SK-N-SH treated with all-trans-retinoic acid at 6 μM for 48 hours (cell line): ENCODE data around the gene PLPP1.

Source experiments
- ATAC-seq: fragments of 200-7000 bp; cut with Tn5 transposase; 3 replicates; pipeline ENCODE4 v1.9.1; 2020; ENCODE audit warnings: mild to moderate bottlenecking, moderate library complexity
- ARNTL ChIP-seq: fragments of 450-650 bp; formaldehyde crosslinking; IDR thresholded peaks from 2 replicates; pipeline ENCODE4 v1.5.0; 2020; ENCODE audit warnings: low read depth, mild to moderate bottlenecking, moderate library complexity, borderline replicate concordance
- BACH2 ChIP-seq: fragments of 250-450 bp; sonication (Bioruptor Pico); IDR thresholded peaks from 2 replicates; pipeline ENCODE4 v1.9.0; 2021; ENCODE audit warnings: mild to moderate bottlenecking, borderline replicate concordance
- CREB5 ChIP-seq: fragments of 250-450 bp; sonication (Bioruptor Pico); IDR thresholded peaks from 2 replicates; pipeline ENCODE4 v1.5.1; 2020; ENCODE audit warnings: low read depth, mild to moderate bottlenecking, moderate library complexity
- CSDC2 ChIP-seq: fragments of 250-450 bp; sonication (Bioruptor Pico); IDR thresholded peaks from 2 replicates; pipeline ENCODE4 v1.5.0; 2020; ENCODE audit warnings: mild to moderate bottlenecking, moderate library complexity
- GLIS3 ChIP-seq: fragments of 250-450 bp; sonication (Bioruptor Pico); IDR thresholded peaks from 2 replicates; pipeline ENCODE4 v1.5.0; 2020; ENCODE audit warnings: mild to moderate bottlenecking, moderate library complexity
- OSR1 ChIP-seq: fragments of 250-450 bp; sonication (Bioruptor Pico); IDR thresholded peaks from 2 replicates; pipeline ENCODE4 v1.8.0; 2022; ENCODE audit warnings: moderate library complexity, mild to moderate bottlenecking, inconsistent platforms
- PATZ1 ChIP-seq: fragments of 250-450 bp; sonication (Bioruptor Pico); IDR thresholded peaks from 2 replicates; pipeline ENCODE4 v1.8.0; 2020; ENCODE audit warnings: mild to moderate bottlenecking, moderate library complexity, borderline replicate concordance
- POU6F1 ChIP-seq: fragments of 250-450 bp; sonication (Bioruptor Pico); IDR thresholded peaks from 2 replicates; pipeline ENCODE4 v1.8.0; 2021; ENCODE audit warnings: low read depth, mild to moderate bottlenecking, moderate library complexity, borderline replicate concordance
- PPARA ChIP-seq: fragments of 250-450 bp; sonication (Bioruptor Pico); IDR thresholded peaks from 2 replicates; pipeline ENCODE4 v1.5.0; 2020; ENCODE audit warnings: mild to moderate bottlenecking, borderline replicate concordance
- RARB ChIP-seq: fragments of 250-450 bp; sonication (Bioruptor Pico); IDR thresholded peaks from 2 replicates; pipeline ENCODE4 v1.8.0; 2021; ENCODE audit warnings: mild to moderate bottlenecking, moderate library complexity
- SNAI2 ChIP-seq: fragments of 250-450 bp; sonication (Bioruptor Pico); IDR thresholded peaks from 2 replicates; pipeline ENCODE4 v1.5.0; 2020; ENCODE audit warnings: mild to moderate bottlenecking, moderate library complexity
- TCF4 ChIP-seq: fragments of 250-450 bp; sonication (Bioruptor Pico); IDR thresholded peaks from 2 replicates; pipeline ENCODE4 v1.8.0; 2021; ENCODE audit warnings: mild to moderate bottlenecking, moderate library complexity, borderline replicate concordance
- TOX ChIP-seq: fragments of 250-450 bp; sonication (Bioruptor Pico); IDR thresholded peaks from 2 replicates; pipeline ENCODE4 v1.8.0; 2021; ENCODE audit warnings: mild to moderate bottlenecking, moderate library complexity, borderline replicate concordance
- ZC3H10 ChIP-seq: fragments of 250-450 bp; sonication (Bioruptor Pico); IDR thresholded peaks from 2 replicates; pipeline ENCODE4 v1.5.1; 2021; ENCODE audit warnings: mild to moderate bottlenecking, moderate library complexity
- ZFP3 ChIP-seq: fragments of 250-450 bp; sonication (Bioruptor Pico); IDR thresholded peaks from 2 replicates; pipeline ENCODE4 v1.5.0; 2020; ENCODE audit warnings: mild to moderate bottlenecking, moderate library complexity
- ZFP30 ChIP-seq: fragments of 450-650 bp; formaldehyde crosslinking; IDR thresholded peaks from 2 replicates; pipeline ENCODE4 v1.5.0; 2022; ENCODE audit warnings: mild to moderate bottlenecking, moderate library complexity
- ZNF565 ChIP-seq: fragments of 450-650 bp; formaldehyde crosslinking; conservative IDR thresholded peaks from 2 replicates; pipeline ENCODE4 v1.5.0; 2020; ENCODE audit warnings: low read depth, mild to moderate bottlenecking, moderate library complexity
- ZNF70 ChIP-seq: fragments of 450-650 bp; formaldehyde crosslinking; IDR thresholded peaks from 2 replicates; pipeline ENCODE4 v1.5.0; 2020; ENCODE audit warnings: mild to moderate bottlenecking, moderate library complexity
- ZNF8 ChIP-seq: fragments of 450-650 bp; formaldehyde crosslinking; IDR thresholded peaks from 2 replicates; pipeline ENCODE4 v1.5.0; 2020; ENCODE audit warnings: mild to moderate bottlenecking, moderate library complexity
- TF ChIP-seq, protein P1 (sequence below): fragments of 250-450 bp; sonication (Bioruptor Pico); IDR thresholded peaks from 2 replicates; pipeline ENCODE4 v1.5.0; 2020; ENCODE audit warnings: mild to moderate bottlenecking, moderate library complexity
- TF ChIP-seq, protein P2 (sequence below): fragments of 250-450 bp; sonication (Bioruptor Pico); IDR thresholded peaks from 2 replicates; pipeline ENCODE4 v1.5.1; 2021; ENCODE audit warnings: mild to moderate bottlenecking, moderate library complexity

Gene PLPP1

DNA sequence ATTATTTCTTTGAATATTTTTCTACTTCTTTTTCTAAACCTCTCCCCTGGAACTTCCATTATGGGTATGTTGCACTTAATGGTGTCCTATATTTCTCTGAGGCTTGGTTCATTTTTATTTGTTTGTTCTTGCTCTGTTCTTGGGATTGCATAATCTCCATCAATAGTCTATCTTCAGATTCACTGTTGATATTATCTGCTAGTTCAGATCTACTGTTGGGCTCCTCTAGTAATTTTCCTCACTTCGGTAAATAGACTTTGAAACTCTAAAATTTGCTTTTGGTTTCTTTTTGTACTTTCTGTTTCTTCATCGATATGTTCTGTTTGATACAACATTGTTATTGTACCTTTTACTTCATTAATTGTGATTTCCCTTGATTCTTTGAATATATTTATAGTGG lies 150.7 kb downstream of the PLPP1 start:
- TF ChIP-seq OSR1 (CRISPR knock-in tag) (no peak), PATZ1 (CRISPR knock-in tag) (no peak), ARNTL (no peak), ZC3H10 (no peak), ZNF565 (CRISPR knock-in tag) (no peak)
- no peak for ATAC-seq

GRCh38 chr5:55383254-55383653 lies 151.5 kb downstream of the PLPP1 start:
- no peak for TF ChIP-seq ZC3H10
- TF ChIP-seq CREB5 (CRISPR knock-in tag), result no peak
- TF ChIP-seq RARB (CRISPR knock-in tag), result no peak
- TF ChIP-seq TOX, result no peak
- no peak for TF ChIP-seq TCF4 (CRISPR knock-in tag)
- no peak for TF ChIP-seq ZNF8 (CRISPR knock-in tag)
- no peak for TF ChIP-seq BACH2 (CRISPR knock-in tag)
- no peak for TF ChIP-seq ZNF565 (CRISPR knock-in tag)
- no peak for TF ChIP-seq SNAI2
- TF ChIP-seq GLIS3 (CRISPR knock-in tag), result no peak
- no peak for TF ChIP-seq ARNTL
- TF ChIP-seq ZFP3 (CRISPR knock-in tag), result no peak
- TF ChIP-seq CSDC2 (CRISPR knock-in tag), result no peak
- no peak for TF ChIP-seq ZFP30
- TF ChIP-seq PPARA (CRISPR knock-in tag), result no peak
- TF ChIP-seq PATZ1 (CRISPR knock-in tag), result no peak
- TF ChIP-seq, protein P1, sequence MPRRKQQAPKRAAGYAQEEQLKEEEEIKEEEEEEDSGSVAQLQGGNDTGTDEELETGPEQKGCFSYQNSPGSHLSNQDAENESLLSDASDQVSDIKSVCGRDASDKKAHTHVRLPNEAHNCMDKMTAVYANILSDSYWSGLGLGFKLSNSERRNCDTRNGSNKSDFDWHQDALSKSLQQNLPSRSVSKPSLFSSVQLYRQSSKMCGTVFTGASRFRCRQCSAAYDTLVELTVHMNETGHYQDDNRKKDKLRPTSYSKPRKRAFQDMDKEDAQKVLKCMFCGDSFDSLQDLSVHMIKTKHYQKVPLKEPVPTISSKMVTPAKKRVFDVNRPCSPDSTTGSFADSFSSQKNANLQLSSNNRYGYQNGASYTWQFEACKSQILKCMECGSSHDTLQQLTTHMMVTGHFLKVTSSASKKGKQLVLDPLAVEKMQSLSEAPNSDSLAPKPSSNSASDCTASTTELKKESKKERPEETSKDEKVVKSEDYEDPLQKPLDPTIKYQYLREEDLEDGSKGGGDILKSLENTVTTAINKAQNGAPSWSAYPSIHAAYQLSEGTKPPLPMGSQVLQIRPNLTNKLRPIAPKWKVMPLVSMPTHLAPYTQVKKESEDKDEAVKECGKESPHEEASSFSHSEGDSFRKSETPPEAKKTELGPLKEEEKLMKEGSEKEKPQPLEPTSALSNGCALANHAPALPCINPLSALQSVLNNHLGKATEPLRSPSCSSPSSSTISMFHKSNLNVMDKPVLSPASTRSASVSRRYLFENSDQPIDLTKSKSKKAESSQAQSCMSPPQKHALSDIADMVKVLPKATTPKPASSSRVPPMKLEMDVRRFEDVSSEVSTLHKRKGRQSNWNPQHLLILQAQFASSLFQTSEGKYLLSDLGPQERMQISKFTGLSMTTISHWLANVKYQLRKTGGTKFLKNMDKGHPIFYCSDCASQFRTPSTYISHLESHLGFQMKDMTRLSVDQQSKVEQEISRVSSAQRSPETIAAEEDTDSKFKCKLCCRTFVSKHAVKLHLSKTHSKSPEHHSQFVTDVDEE (CRISPR knock-in tag), result no peak
- TF ChIP-seq ZNF70 (CRISPR knock-in tag), result no peak
- TF ChIP-seq POU6F1 (CRISPR knock-in tag), result no peak
- TF ChIP-seq, protein P2, sequence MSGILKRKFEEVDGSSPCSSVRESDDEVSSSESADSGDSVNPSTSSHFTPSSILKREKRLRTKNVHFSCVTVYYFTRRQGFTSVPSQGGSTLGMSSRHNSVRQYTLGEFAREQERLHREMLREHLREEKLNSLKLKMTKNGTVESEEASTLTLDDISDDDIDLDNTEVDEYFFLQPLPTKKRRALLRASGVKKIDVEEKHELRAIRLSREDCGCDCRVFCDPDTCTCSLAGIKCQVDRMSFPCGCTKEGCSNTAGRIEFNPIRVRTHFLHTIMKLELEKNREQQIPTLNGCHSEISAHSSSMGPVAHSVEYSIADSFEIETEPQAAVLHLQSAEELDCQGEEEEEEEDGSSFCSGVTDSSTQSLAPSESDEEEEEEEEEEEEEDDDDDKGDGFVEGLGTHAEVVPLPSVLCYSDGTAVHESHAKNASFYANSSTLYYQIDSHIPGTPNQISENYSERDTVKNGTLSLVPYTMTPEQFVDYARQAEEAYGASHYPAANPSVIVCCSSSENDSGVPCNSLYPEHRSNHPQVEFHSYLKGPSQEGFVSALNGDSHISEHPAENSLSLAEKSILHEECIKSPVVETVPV (CRISPR knock-in tag), result no peak
- TF ChIP-seq, all 23 proteins: peak for 0
- no peak for ATAC-seq
